Activated T-helper 1 cell treated with Interleukin-2 at 50 U/mL for 16 hours (primary cell): Measurements from ENCODE around the gene NARF.
"Not testable (repeated sequence)": the region's sequence is repeated elsewhere in the genome, so short reads cannot be mapped to it uniquely, and the experiment has no call there.

Experiments
- DNase-seq: peaks from one replicate; pipeline ENCODE4 v3.0.0-alpha.2; 2020; ENCODE audit warnings: low read depth

Gene NARF

GRCh38 chr17:82539076-82539475, 80.5 kb downstream of the NARF start:
- DNase-seq = not testable (repeated sequence)
